Effector CD4-positive, alpha-beta T cell (primary cell): ENCODE measurements around the gene SMS.
"Not testable (repeated sequence)": the region's sequence is repeated elsewhere in the genome, so short reads cannot be mapped to it uniquely, and the experiment has no call there.

Experiments
- DNase-seq: peaks from one replicate; pipeline ENCODE4 v3.0.0-alpha.2; 2020
- total RNA-seq: gene quantifications from one replicate; lab custom pipeline; 2026; lab: John Stamatoyannopoulos, UW

The SMS gene
- 25.9 reads per million, percentile 53 among the genes with 10 or more reads in this experiment for total RNA-seq

DNA sequence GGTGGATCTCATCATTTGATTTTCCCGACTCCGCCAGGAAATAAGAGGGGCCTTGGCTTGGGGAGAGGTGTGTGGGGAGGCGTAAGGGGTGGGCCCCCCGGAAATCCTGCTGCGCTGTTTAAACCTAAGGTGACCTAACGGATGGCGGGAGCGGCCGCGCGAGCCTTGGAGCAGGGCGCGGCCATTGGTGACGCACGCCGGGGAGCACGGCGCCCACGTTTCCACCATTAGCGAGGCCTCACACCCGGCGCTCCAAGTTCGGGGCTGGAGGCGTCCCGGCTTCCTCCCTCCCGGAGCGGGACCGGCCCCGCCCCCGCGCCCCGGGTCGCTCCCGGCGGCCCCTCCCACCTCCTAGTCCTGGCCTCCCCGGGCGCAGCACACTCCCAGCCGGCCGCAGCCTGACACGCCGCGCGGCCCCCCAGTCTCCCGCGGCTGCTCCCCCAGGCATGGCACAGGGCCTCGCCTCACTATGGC lies at the start of gene SMS:
Gene SMS, plus strand, starts transcription at position 354 of the 474 bp plus-strand sequence. Its CDS starts 116 bp downstream, at position 470.
- peak; percentile 26 for DNase-seq

DNA sequence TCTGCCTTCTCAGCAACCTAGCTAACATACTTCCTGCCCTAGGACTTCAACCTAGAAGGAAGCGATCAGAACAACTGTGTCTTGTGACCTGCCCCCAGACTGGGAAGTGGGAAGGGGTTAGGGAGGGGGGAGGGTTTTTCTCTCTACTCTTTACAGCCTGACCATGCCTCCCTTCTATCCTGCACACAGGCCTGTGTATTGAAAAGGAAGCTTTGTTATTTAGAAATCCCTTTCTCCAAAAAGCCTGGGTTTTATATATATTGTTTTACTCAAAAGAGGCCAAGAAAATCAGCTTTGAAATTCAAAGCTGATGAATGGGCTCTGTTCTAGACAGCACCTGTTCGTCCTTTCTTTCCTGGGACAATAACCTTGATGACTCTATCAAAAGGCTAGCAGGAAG lies 35.2 kb upstream of the SMS start:
- no peak for DNase-seq

DNA sequence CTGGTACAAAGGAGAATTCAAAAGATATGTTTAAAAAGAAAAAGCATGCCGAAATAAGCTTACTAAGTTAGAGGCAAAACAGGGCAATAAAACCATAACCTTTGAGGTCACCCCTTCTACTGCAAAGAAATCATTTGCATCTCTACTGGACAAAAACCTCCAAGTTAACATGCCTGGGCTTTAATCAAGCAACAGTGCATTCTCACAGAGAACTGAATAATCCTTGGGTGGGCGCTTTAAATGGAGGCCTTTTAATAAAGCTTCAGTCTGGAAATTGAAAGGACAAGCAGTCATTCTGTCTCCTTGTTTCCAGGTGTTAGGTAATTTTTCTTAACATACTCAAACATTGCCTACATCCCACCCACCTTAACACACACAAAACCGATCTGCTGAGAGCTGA lies 34.6 kb upstream of the SMS start:
- no peak for DNase-seq

DNA sequence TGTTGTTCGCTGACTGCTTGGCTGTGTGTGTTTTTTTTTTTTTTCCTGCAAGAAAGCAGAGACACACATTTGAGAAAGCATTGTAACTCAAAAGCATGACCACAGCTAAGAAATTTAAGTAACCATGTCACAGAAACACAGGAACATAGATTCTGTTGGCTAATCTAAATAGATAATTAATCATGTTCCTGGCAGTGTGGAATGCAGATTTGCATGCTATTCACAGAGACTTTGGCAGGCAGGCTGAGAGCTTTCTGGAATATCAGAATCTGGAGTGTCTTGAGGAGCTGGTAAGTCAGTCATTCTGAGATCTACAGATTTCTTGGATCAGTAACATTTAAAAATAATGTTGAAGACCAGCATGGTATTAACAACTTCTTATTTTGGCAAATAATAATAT lies 33.2 kb upstream of the SMS start:
- DNase-seq: no peak

DNA sequence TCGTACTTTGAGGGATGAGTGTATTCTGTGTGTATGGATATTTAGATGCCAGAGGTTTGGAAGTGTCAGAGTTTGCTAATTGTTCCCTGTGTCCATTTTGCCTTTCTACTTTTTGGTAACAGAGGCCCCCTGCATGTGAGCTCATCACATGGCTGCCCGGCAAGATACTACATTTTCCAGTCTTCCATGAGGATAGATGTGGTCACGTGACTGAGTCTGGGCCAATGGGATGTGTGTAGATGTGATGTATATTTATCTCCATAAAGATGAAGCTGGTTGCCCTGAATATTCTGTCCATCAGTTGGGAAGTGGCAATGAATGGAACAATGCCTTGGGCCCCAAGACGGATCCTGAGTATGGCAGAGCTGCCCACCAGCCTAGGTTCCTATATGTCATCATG lies 29.0 kb upstream of the SMS start:
- DNase-seq: no peak

DNA sequence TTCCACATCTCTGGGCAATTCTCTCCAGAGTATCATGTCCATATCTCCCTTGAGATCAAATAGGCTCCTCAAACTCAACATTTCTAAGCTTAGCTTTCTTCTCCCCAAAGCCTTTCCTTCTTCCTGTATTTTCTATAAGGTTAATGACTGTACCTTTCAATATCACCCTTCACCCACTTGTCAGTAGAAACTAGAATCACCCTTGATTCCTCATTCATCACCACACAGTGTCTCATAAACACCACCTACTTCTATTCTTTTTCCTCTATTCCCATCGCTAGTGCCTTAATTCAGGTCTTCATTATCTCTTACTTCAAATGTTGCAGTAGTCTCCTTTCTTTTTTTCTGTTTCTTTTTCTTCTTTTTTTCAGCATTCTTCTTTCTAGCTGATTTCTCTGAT lies 28.3 kb upstream of the SMS start:
- DNase-seq: no peak

DNA sequence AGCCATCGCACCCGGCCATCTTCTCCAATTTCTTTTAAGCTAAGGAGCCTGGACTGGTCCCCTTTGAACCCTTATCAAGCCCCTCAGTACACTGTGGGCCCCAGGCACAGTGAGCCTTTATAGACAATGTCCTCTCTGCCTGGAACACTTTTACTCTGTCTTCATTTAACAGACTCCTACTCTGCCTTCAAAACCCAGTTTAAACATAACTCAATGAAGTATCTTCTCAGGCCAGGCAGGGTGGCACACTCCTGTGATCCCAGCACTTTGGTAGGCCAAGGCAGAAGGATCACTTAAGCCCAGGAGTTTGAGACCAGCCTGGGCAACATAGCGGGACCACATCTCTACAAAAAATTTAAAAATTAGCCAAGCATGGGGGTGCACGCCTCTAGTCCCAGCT lies 27.5 kb upstream of the SMS start:
- DNase-seq: no peak

DNA sequence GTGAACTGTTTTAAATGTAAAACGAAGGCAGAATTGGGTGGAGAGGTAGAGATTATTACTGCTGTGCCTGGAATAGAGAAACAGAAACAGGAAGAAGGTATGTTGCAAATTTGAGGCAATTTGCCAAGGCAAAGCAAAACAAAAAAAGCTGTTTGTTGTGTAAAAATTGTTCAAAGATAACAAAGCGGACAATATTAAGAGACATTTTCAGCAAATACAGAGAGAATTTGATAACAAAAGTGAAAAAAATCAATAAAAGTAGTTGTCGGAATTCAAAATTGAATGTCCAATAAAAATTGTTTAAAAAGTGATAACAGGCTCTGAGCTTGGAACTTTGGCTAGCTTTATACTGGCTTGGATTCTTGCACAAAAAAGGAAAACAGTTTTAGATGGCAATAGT lies 14.4 kb upstream of the SMS start:
- DNase-seq: no peak

DNA sequence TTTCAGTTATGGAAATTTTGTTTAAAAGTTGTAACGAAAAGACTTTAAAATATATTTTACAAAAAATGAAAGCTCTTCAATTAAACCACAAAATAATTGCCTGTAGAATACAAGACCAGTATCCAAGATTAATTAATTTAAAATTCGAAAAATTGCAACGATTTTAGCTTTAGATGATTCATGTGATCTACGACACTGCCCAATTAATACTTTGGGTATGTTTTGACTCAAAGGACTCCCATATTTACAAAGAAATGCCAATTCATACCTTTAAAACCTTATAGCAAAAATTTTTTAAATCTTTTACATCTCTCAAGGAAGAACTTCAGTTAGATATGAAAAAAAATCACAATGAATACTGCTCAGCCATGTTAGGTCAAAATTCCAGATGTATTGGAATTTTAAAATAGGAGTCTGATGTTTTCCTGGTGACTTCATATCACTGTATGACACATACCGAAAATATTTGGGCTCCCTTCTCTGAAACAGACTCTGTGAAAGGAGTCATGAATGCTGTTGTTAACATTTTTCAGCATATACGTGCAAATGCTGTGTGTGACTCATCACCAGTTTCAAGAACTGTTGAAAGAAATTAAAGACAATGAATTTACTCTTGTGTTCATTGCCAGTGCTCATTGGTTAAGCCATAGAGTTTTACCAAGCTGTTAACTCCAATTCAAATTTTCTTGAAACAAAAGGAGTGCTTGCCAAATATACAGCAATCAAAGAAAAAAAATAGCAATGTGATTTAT lies 13.8 kb upstream of the SMS start:
- no peak for DNase-seq

DNA sequence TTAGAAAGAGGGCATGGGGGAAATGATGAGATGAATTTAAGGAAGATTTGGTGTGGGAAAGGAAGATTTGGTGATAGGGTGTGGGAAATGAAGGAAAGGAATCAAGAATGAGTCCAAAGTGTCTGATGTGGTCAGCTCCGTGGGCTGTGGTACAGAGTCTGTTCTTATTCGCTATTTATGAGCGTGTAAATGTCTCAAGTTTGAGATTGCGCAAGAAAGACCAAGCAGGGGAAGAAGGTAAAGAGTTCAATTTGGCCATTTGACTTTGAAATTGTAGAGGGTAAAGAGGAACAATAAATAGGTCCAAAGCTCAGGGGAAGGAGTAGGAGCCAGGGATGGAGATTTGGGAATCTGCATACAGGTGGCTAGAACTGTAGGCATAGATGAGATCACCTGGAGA lies 11.3 kb upstream of the SMS start:
- no peak for DNase-seq

DNA sequence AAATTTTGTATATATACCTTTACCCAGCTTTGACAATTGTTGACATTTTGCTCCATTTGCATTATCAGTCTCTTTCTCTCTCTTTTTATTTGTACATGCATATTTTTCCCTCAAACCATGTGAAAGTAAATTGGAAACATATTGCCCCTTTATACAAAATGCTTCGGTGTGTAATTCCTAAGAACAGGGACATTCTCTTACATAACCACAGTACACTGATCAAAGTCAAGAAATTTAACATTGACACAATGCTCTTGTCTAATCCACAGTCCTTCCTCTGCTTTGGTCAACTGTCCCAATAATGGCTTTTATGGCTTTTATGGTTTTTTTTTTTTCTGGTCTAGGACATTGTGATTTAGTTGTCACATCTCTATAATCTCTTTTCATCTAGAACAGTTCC lies 9.5 kb upstream of the SMS start:
- DNase-seq: no peak

DNA sequence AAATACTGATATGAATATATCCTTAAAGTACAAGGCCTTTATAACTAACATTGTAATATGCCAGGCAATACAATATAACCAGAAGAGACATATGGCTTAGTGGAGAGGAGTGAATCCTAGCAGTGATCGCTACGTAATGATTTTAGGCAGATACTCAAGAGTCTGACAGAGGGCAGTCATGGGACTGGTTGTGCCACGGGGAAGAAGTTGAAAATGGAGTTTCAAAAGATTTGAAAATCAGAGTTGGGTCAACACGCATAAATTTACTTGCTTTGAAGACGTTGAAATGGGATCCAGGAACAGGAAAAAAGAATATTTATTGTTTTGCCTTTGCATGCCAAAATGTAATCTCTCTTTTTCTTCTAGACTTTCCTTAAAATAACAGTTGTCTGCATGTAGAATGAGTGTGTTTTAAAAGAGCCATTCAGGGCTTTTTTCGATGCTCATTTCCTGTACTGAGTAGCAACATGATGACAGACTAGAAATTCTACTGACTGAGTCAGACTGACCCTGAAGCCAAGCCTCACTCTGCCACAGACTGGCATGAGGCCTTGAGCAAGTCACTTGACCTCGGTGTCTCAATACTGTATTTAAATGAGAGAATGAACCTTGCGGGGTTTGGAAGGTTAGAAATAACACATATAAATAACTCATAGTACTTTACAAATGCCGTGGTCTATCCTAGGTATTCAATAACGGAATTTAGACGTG lies 8.1 kb upstream of the SMS start:
- no peak for DNase-seq

DNA sequence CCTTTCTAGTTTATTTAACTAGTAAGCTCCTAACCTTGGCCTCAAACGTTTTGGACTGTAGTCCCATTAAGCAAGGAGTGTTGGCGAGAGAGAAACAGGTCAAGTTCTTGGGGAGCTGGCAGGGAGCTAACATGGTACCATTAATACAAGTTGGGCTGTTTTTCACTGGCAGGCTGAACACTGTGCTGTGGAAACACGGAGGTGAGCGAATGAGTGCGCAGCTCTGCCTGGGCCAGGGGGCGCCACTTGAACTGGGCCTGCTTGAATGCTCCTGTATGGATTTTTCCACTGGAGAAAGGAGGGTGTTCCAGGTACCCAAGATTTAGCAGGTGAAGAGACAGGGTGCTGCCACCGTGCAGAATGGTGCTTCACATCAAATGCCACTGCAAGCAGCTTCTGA lies 7.4 kb upstream of the SMS start:
- DNase-seq: no peak

DNA sequence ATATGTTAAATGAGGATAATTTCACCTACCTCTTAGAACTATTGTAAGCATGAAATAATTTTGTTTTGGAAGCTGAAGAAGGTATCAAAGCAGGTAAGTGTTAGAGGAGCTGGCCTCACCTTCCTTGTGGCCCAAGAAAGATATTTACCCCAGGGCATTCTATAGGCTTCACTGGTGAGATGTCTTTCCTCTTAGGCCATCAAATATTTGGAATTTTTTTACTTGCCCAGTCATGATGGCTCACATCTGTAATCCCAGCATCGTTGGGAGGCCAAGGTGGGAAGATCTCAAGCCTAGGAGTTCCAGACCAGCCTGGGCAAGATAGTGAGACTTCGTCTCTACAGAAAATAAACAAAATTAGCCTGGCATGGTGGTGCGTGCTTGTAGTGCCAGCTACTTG lies 6.1 kb upstream of the SMS start:
- no peak for DNase-seq

DNA sequence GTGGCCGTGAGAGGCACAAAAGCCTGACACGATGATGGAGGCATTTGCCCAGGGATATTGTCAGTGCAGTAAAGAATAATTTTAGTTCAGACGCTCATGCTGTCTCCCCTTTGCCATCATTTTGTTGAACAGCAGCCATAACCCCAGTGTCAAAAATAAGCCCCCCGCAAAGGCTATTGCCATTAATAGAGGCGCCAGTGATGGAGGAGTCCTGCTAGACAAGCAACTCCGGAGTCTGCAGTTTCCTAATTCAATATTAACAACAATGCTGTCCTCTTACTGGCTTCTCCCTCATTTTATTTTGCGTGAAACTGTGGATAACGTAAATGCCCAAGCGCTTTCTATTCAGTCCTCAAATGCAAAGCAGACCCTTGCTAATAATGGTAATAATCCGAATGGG lies 603 bp upstream of the SMS start:
- DNase-seq: no peak

DNA sequence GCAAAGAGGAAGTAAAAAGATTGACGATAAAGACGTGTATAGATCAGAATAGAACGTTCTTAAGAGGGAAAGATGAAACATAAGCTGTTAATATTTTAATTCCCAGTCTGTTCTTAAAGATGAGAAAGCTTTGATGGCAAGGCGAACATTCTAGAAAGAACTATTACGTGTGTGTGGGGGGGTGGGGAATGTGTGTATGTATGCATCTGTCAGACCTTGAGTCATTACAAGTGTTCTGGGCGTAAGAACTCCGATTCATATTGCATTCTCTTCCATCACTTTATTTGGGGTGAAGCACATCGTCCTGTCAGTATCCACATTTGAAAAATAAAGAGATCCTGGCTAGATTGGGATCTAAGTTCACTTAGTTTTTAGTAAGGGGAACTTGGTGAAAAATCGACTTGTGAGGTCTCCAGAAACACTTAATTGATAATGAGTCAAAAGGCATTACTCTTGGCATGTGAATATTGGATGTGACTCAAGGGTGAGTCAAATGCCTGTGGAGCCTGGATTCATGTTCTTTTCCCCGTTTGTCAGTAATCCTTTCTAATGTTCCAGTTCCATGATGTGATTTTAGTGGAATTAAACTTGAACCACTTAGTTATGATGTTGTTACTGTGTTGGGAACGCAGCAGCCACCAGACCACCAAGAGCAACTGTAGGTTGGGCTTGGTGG lies 3.1 kb downstream of the SMS start:
- DNase-seq: no peak

DNA sequence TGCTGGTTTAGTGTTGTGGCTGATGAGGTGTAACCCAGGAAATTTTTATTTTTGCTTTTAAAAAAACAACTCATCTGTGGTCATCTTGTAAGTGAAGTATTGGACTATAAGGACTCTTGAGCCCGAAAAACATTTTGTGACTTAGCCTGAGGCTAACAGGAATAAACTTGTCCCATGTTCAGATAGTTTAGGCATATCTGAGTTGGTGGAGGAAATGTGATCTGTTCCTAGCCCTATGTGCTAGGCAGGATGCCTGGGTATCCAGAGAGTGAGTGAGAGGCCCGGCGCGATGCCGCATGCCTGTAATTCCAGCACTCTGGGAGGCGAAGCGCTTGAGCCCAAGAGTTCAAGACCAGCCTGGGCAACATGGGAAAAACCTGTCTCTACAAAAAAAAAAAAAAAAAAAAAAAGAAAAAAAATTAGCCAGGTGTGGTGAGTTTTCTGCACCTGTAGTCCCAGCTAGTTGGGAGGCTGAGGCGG lies 3.7 kb downstream of the SMS start:
- no peak for DNase-seq

DNA sequence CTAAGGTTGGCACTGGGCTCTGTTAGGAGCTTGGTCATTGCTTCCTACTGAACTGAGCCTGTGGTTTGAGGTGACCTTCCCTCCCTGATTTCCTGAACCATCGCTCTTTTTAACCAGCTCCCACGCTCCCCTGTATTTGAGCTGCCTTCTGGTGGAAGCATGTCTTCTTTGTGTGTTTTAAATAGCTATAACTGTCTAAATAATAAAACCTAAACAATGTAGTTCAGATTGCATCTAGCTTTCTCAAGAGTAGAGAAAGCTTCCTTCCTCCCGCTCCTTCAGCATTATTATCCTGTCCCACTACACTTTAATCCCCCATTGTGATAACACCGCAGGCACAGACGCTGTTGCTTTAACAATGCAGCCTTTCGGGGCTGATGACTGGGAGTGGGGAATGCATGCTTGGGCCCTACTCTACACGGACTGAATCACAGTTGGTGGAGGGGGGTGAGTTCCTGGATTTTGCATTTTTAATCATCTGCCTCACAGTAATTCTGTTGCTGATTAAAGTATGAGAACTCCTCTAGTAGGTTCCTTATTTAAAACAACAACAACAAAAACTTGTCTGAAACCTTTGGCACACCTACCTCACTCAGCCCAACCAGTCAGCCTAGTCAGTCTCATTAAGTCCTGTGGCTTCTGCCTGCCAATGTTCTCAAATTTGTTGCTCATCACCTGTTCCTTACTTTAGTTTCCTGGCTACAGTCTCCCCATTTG lies 6.6 kb downstream of the SMS start:
- DNase-seq: no peak

DNA sequence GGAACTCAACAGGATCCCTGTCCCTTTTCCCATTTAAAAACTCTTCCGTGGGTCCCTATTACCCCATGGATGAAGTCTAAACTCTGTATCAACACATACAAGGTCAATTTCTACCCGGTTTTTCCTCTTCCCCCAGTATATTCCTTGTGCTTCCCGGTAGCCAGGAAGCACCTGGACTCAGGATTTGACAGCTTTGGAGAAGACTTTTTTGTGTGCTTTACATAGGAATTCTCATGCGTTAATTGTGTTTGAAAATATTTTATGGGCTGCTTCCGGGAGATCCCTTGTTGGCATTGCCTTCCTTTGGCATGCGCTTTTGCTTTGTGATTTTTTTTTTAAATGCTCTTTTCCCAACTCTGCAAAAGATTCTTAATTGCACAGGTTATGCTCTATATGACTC lies 7.2 kb downstream of the SMS start:
- DNase-seq: no peak

DNA sequence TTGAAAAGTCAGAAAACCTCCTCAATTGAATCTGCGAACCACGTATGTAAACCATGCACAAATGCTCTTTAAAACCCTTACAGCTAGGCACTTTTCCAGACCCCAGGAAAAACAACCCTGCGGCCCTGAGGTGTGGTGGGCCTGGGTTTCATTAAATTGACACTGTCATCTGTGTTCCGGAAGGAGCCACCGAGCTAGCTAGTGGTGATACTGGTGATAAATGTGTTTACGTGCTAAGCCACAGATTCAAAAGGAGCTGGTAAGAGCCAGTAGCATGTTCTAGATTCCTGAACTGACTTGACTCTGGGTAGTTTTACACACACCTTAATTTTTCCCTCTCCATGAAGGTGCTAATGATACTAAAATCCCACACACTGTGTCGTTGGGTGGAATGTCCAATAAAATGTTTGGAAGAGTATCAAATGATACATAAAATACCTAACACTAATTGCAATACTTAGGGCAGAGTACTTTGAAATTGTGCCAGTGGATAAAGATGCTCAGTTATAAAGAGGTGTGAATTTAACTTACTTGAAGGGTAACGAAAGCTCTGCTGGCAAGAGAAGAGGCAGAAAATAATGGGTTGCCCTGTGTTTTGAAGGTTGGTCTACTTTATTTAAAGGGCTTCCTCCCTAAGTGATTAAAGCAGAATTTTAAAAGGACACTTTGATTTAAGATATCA lies 8.5 kb downstream of the SMS start:
- no peak for DNase-seq

DNA sequence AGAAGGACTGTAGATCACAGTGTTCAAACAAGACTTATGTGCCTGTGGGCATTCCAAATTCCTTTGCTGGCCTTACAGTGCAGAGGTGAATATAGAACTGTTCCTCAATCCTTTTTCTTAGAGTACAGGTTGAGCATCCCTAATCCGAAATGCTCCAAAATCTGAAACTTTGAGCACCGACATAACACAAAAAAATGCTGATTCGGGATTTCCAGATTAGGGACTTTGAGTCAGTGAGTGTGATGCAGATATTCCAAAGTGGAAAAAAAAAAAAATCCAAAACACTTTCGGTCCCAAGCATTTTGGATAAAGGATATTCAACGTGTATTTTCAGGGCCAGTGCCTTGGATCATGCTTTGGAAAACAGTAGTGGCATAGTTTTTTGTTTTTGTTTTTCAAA lies 9.2 kb downstream of the SMS start:
- DNase-seq: no peak

DNA sequence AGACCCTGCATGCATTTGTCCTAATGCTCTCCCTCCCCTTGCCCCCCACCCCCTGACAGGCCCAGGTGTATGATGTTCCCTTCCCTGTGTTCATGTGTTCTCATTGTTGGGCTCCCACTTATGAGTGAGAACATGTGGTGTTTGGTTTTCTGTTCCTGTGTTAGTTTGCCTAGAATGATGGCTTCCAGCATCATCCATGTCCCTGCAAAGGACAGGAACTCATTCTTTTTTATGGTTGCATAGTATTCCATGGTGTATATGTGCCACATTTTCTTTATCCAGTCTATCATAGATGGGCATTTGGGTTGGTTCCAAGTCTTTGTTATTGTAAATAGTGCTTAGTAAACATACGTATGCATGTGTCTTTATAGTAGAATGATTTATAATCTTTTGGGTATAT lies 10.0 kb downstream of the SMS start:
- not testable (repeated sequence) for DNase-seq
